HG03442 (cell line): ENCODE data around the gene USP6NL.
"Not testable (repeated sequence)": the region's sequence is repeated elsewhere in the genome, so short reads cannot be mapped to it uniquely, and the experiment has no call there.

Source experiments
- ATAC-seq: cut with Tn5 transposase; IDR thresholded peaks from one replicate; pipeline ENCODE4 v1.9.1; 2021; ENCODE audit warnings: mild to moderate bottlenecking, moderate library complexity; ENCODE audit not compliant: unreplicated experiment

USP6NL gene

GRCh38 chr10:11611248-11612020 lies at the start of gene USP6NL:
Gene USP6NL (minus strand): TSS chr10:11611650. CDS start chr10:11597634, 14,016 bp downstream.
- peak; percentile 54 for ATAC-seq

GRCh38 chr10:11658801-11659368 lies 47.4 kb upstream of the USP6NL start:
- ATAC-seq = no peak

GRCh38 chr10:11655836-11656235 lies 44.4 kb upstream of the USP6NL start:
- ATAC-seq = no peak

- no peak for ATAC-seq
Measured at GRCh38 chr10:11654659-11655058, 43.2 kb upstream of the USP6NL start.

GRCh38 chr10:11653758-11654471 lies 42.5 kb upstream of the USP6NL start:
- ATAC-seq = no peak

GRCh38 chr10:11647676-11648075 lies 36.2 kb upstream of the USP6NL start:
- no peak for ATAC-seq

GRCh38 chr10:11646450-11646849 lies 35.0 kb upstream of the USP6NL start:
- peak; percentile 54 for ATAC-seq

- ATAC-seq = no peak
Measured at GRCh38 chr10:11643039-11643438, 31.6 kb upstream of the USP6NL start.

- ATAC-seq = no peak
Measured at GRCh38 chr10:11642566-11642965, 31.1 kb upstream of the USP6NL start.

- ATAC-seq = no peak
Measured at GRCh38 chr10:11639849-11640764, 28.7 kb upstream of the USP6NL start.

- ATAC-seq = no peak
Measured at GRCh38 chr10:11639362-11639761, 27.9 kb upstream of the USP6NL start.

GRCh38 chr10:11638055-11638698 lies 26.7 kb upstream of the USP6NL start:
- peak; percentile 86 for ATAC-seq

- no peak for ATAC-seq
Measured at GRCh38 chr10:11636697-11637303, 25.4 kb upstream of the USP6NL start.

- ATAC-seq = peak; percentile 98
Measured at GRCh38 chr10:11631890-11632587, 20.6 kb upstream of the USP6NL start.

- no peak for ATAC-seq
Measured at GRCh38 chr10:11631291-11631690, 19.8 kb upstream of the USP6NL start.

- no peak for ATAC-seq
Measured at GRCh38 chr10:11629731-11630130, 18.3 kb upstream of the USP6NL start.

- not testable (repeated sequence) for ATAC-seq
Measured at GRCh38 chr10:11627941-11628340, 16.5 kb upstream of the USP6NL start.

GRCh38 chr10:11626071-11626470 lies 14.6 kb upstream of the USP6NL start:
- ATAC-seq = no peak

GRCh38 chr10:11625019-11625735 lies 13.7 kb upstream of the USP6NL start:
- ATAC-seq = peak; percentile 77
